ENCODE data around the gene STX16. TPM values are rescaled to one million over a fixed set of nuclear protein-coding genes. Genes with fewer than 3 reads are reported as not detected.

STX16 gene
- total and polyA plus RNA-seq, 2 donors (not counting 1 experiment from before 2014, with no cell fraction given) = 110 to 117 TPM

- H3K79me2 ChIP-seq (ENCODE audit: control insufficient read depth, insufficient read depth, low read length) = no peaks in the 10 kb centered on the region
- CTCF ChIA-PET = no interaction called here
- WGBS (ENCODE audit: insufficient coverage) = 95% methylated on average over 28 of the region's 28 CpGs
- H3K36me3 ChIP-seq (replicated peaks in 1 of 2; ENCODE audit: control extremely low read depth in 1 of 2, control insufficient read depth in 1 of 2, extremely low read depth in 1 of 2, insufficient read depth in 2 of 2, low read length in 1 of 2) = peaks cover 0 to 5% of the 10 kb centered on the region in 2 experiments
- no peaks in the 10 kb centered on the region for H3K27me3 Mint-ChIP-seq
- H3K9me3 Mint-ChIP-seq (ENCODE audit: insufficient read depth) = no peaks in the 10 kb centered on the region
- H3K4me3 Mint-ChIP-seq = no peak overlapping the region
- no peaks in the 10 kb centered on the region for H3K27me3 ChIP-seq (replicated peaks in 1 of 4; ENCODE audit: control extremely low read depth in 1 of 4, control insufficient read depth in 3 of 4, insufficient read depth in 4 of 4, low read length in 3 of 4)
- no peak overlapping the region for H3K9ac ChIP-seq (ENCODE audit: low read length)
- ATAC-seq (ENCODE audit: low read depth) = no peak
- TF ChIP-seq EZH2 (IDR thresholded peaks at IDR 0.05; ENCODE audit: borderline replicate concordance, insufficient read depth, low read depth, low read length, poor library complexity, severe bottlenecking) (no peak), CTCF (IDR thresholded peaks at IDR 0.05) (no peak)
- no peak overlapping the region for H2AFZ ChIP-seq (ENCODE audit: insufficient read depth, low read depth, low read length, poor library complexity, severe bottlenecking)
- no peak overlapping the region for H3K4me3 ChIP-seq (ENCODE audit: control extremely low read depth in 1 of 5, extremely low read depth in 1 of 5, insufficient read depth in 1 of 5, low read depth in 2 of 5, low read length in 4 of 5)
- no peak overlapping the region for H3K27ac Mint-ChIP-seq
- H4K20me1 ChIP-seq (ENCODE audit: control insufficient read depth, insufficient read depth, low read length, poor library complexity, severe bottlenecking) = no peaks in the 10 kb centered on the region
- no peak overlapping the region for H3K27ac ChIP-seq (ENCODE audit: low read length in 2 of 2)
- H3K4me1 Mint-ChIP-seq = no peaks in the 10 kb centered on the region
- no peak for DNase-seq
- H3K4me1 ChIP-seq (ENCODE audit: control insufficient read depth in 2 of 2, insufficient read depth in 2 of 2, low read length in 2 of 2) = no peaks in the 10 kb centered on the region
- no peak overlapping the region for H3K4me2 ChIP-seq (replicated peaks; ENCODE audit: low read depth, low read length, poor library complexity, severe bottlenecking)
- H3K9me3 ChIP-seq (ENCODE audit: control extremely low read depth in 1 of 3, control insufficient read depth in 2 of 3, insufficient read depth in 1 of 3, low read length in 2 of 3) = no peaks in the 10 kb centered on the region
- POLR2A ChIA-PET = no interaction called here
- intact Hi-C loops (cut with micrococcal nuclease) = no loop called here
Observed at GRCh38 chr20:58708246-58708931, 57.3 kb downstream of the STX16 start.

GRCh38 chr20:58709013-58709702 is 58.1 kb downstream of the STX16 start:
- Mint-ChIP-seq H3K4me1 (no peaks in the 10 kb centered on the region), H3K27ac (no peak overlapping the region), H3K27me3 (no peaks in the 10 kb centered on the region), H3K9me3 (ENCODE audit: insufficient read depth) (no peaks in the 10 kb centered on the region), H3K4me3 (no peak overlapping the region)
- 94% methylated on average over 3 of the region's 9 CpGs for WGBS (ENCODE audit: insufficient coverage)
- ATAC-seq (ENCODE audit: low read depth) (no peak), DNase-seq (no peak)
- Histone ChIP-seq H3K36me3 (replicated peaks in 1 of 2; ENCODE audit: control extremely low read depth in 1 of 2, control insufficient read depth in 1 of 2, extremely low read depth in 1 of 2, insufficient read depth in 2 of 2, low read length in 1 of 2) (no peaks in the 10 kb centered on the region), H2AFZ (ENCODE audit: insufficient read depth, low read depth, low read length, poor library complexity, severe bottlenecking) (no peak overlapping the region), H3K4me2 (replicated peaks; ENCODE audit: low read depth, low read length, poor library complexity, severe bottlenecking) (no peak overlapping the region), H3K9me3 (ENCODE audit: control extremely low read depth in 1 of 3, control insufficient read depth in 2 of 3, insufficient read depth in 1 of 3, low read length in 2 of 3) (no peaks in the 10 kb centered on the region), H3K79me2 (ENCODE audit: control insufficient read depth, insufficient read depth, low read length) (no peaks in the 10 kb centered on the region), H3K4me1 (ENCODE audit: control insufficient read depth in 2 of 2, insufficient read depth in 2 of 2, low read length in 2 of 2) (no peaks in the 10 kb centered on the region), H3K4me3 (ENCODE audit: control extremely low read depth in 1 of 5, extremely low read depth in 1 of 5, insufficient read depth in 1 of 5, low read depth in 2 of 5, low read length in 4 of 5) (no peak overlapping the region), H4K20me1 (ENCODE audit: control insufficient read depth, insufficient read depth, low read length, poor library complexity, severe bottlenecking) (no peaks in the 10 kb centered on the region), H3K27ac (ENCODE audit: low read length in 2 of 2) (no peak overlapping the region), H3K9ac (ENCODE audit: low read length) (no peak overlapping the region), H3K27me3 (replicated peaks in 1 of 4; ENCODE audit: control extremely low read depth in 1 of 4, control insufficient read depth in 3 of 4, insufficient read depth in 4 of 4, low read length in 3 of 4) (no peaks in the 10 kb centered on the region)
- CTCF ChIA-PET = no interaction called here
- intact Hi-C loops (cut with micrococcal nuclease) = no loop called here
- TF ChIP-seq EZH2 (IDR thresholded peaks at IDR 0.05; ENCODE audit: borderline replicate concordance, insufficient read depth, low read depth, low read length, poor library complexity, severe bottlenecking) (no peak), CTCF (IDR thresholded peaks at IDR 0.05) (no peak)
- POLR2A ChIA-PET = no interaction called here

All from B cell (primary cell).